Measurements from ENCODE around the gene VAMP7.

The VAMP7 gene

DNA sequence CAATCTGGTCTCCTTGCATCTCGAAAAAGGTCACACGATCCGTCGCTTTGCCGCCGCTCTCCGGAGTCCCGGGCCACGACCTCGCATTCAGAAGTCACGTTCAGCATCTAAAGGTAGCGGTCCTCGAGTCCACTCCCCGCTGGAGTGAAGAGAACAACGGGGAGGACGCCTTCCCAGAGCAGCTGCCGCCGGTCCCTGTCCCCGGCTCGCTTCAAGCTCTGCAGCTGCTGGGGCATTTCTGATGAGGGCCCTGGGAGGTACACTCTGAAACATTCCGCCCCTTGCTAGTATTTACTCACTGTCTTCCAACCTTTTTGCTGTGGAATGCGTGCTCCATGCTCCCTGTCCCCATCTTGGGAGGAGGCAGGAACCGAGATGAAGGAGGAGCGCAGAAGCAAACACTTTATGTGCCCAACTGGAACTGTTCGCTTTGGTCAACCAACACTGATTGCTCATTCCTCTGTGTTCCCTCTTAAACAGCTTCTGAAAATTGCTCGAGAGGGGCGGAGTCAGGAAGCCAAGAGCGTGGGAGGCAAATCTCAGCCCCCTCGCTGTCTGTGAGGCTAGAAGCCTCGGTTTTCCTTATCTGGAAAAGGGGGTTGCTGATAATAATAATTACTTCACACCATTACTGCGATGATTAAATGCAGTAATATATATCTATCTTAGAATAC, 6.4 kb upstream of the VAMP7 start:
- Histone ChIP-seq H3K4me1 (ENCODE audit: control insufficient read depth, insufficient read depth, low read length, unreplicated experiment) (no peaks in the 10 kb centered on the region), H3K36me3 (ENCODE audit: insufficient read depth, low read length) (no peaks in the 10 kb centered on the region), H3K79me2 (ENCODE audit: control insufficient read depth, insufficient read depth, low read length, unreplicated experiment) (no peaks in the 10 kb centered on the region), H3K4me3 (ENCODE audit: low read depth, low read length) (peak overlapping the region; percentile 51), H3K27ac (ENCODE audit: low read depth, low read length) (no peak overlapping the region), H3K27me3 (ENCODE audit: insufficient read depth, low read length) (peaks cover 20% of the 10 kb centered on the region), H2AFZ (ENCODE audit: low read length, unreplicated experiment) (no peak overlapping the region)

DNA sequence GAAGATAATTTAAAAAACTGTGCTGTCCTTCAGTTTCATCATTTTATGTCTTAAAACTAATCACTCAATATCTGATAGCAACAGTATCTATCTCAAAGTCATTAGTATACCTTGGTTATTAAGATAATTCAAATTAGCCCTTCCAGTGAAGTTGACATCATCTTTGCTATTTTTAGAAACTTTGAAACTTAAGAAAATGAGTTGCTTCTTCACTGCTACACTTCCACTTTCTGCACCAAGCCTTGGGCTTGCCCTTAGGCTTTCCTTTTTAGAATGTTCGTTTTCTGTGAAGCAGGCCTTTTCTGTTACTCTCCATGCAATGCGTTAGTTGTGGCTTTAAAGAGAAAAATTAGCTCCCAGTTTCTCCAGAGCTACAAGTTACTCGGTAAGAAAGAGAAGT, 4.4 kb upstream of the VAMP7 start:
- Histone ChIP-seq H3K27ac (ENCODE audit: low read depth, low read length) (no peak overlapping the region), H2AFZ (ENCODE audit: low read length, unreplicated experiment) (no peak overlapping the region), H3K79me2 (ENCODE audit: control insufficient read depth, insufficient read depth, low read length, unreplicated experiment) (peaks cover 5% of the 10 kb centered on the region), H3K4me3 (ENCODE audit: low read depth, low read length) (no peak overlapping the region), H3K27me3 (ENCODE audit: insufficient read depth, low read length) (peaks cover 17% of the 10 kb centered on the region), H3K4me1 (ENCODE audit: control insufficient read depth, insufficient read depth, low read length, unreplicated experiment) (no peaks in the 10 kb centered on the region), H3K36me3 (ENCODE audit: insufficient read depth, low read length) (no peaks in the 10 kb centered on the region)

DNA sequence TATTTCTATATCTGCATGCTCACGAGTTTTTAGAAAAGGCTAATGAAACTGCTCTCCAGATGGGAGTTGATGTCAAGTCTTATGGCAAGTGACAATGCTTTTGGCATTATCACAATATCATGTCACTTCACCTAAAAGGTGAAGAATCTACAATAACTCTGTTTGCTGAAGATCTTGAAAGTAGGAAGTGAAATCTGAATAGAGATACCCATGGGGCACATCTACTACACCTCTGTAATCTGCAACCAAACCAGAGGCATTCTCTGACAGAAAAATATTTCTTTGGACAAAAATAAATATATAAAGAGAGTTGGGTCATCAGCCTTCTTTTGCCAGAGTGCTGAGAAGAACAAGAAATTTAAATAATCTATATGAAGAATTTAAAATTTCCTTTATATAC, 3.9 kb upstream of the VAMP7 start:
- Histone ChIP-seq H3K27ac (ENCODE audit: low read depth, low read length) (no peak overlapping the region), H3K36me3 (ENCODE audit: insufficient read depth, low read length) (no peaks in the 10 kb centered on the region), H3K79me2 (ENCODE audit: control insufficient read depth, insufficient read depth, low read length, unreplicated experiment) (peaks cover 11% of the 10 kb centered on the region), H3K4me3 (ENCODE audit: low read depth, low read length) (no peak overlapping the region), H3K27me3 (ENCODE audit: insufficient read depth, low read length) (peaks cover 17% of the 10 kb centered on the region), H2AFZ (ENCODE audit: low read length, unreplicated experiment) (no peak overlapping the region), H3K4me1 (ENCODE audit: control insufficient read depth, insufficient read depth, low read length, unreplicated experiment) (peaks cover 4% of the 10 kb centered on the region)

DNA sequence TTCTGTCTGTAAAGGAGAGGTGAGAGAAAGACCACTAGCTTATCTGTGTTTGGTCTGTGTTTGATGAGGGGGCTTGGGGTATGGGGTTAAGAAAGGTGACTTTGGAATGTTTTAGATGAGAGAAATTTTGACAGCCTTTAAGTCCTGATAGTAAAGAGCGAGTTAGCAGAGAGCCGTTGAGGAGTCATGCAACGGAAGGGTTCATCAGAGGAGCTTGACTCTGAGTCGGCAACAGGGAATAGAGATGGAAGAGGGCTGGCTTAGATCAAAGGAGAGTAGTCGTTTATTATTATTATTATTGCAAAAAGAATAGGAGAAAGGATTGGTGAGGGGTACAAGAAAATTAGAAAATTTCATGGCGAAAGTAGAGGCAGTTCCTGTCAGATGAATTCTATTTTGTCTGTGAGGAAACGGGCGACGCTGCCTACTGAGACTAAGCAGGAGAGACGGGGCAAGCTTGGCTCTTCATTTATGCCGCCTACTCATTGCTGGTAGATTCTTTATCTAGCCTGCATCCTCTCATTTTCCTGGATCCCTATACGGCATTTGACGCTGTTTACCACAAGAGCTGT, 473 bp upstream of the VAMP7 start:
- Histone ChIP-seq H3K27me3 (ENCODE audit: insufficient read depth, low read length) (no peaks in the 10 kb centered on the region), H3K36me3 (ENCODE audit: insufficient read depth, low read length) (no peaks in the 10 kb centered on the region), H3K79me2 (ENCODE audit: control insufficient read depth, insufficient read depth, low read length, unreplicated experiment) (peaks cover 23% of the 10 kb centered on the region), H3K4me1 (ENCODE audit: control insufficient read depth, insufficient read depth, low read length, unreplicated experiment) (peaks cover 5% of the 10 kb centered on the region), H3K27ac (ENCODE audit: low read depth, low read length) (no peak overlapping the region), H3K4me3 (ENCODE audit: low read depth, low read length) (peak overlapping the region; percentile 85), H2AFZ (ENCODE audit: low read length, unreplicated experiment) (peak overlapping the region; percentile 72)

DNA sequence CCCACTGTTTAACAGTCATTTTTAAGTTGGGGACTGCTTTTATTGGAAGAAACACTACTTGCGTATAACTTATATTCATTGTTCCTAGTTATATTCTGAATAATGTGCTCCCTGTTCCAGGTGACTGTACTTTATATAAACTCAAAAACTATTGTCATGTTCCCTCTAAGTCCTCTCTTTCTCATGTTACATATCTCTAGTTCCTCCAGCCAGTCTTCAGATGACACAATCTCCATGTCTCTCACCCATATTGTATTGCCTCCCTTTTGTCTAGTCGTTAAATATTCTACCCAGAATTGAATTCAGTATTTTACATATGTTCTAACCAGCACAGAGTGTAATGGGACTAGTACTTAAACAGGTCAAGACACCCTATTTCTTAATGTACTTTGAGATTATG, 5.3 kb downstream of the VAMP7 start:
- Histone ChIP-seq H2AFZ (ENCODE audit: low read length, unreplicated experiment) (no peak overlapping the region), H3K4me1 (ENCODE audit: control insufficient read depth, insufficient read depth, low read length, unreplicated experiment) (peaks cover 15% of the 10 kb centered on the region), H3K27ac (ENCODE audit: low read depth, low read length) (no peak overlapping the region), H3K79me2 (ENCODE audit: control insufficient read depth, insufficient read depth, low read length, unreplicated experiment) (peaks cover 21% of the 10 kb centered on the region), H3K27me3 (ENCODE audit: insufficient read depth, low read length) (no peaks in the 10 kb centered on the region), H3K4me3 (ENCODE audit: low read depth, low read length) (no peak overlapping the region), H3K36me3 (ENCODE audit: insufficient read depth, low read length) (no peaks in the 10 kb centered on the region)

DNA sequence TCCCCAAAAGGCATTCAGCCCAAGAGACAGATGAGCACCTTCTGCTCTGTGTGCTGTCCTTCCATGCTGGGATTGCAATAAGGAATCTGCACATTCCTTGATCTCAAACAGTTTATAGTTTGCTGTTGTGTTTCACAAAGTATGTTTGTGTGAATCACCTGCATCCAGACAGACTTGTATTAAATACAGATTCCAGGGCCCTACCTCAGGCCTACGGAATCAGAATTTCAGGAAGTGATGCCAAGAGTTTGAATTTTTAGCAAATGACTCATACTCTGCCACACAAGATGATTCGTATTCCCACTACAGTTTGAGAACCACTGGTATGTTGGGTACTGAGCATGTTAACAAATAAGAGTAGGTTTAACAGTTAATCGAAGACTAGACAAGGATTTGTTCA, 7.0 kb downstream of the VAMP7 start:
- Histone ChIP-seq H3K36me3 (ENCODE audit: insufficient read depth, low read length) (no peaks in the 10 kb centered on the region), H3K27ac (ENCODE audit: low read depth, low read length) (peak overlapping the region; percentile 64), H3K79me2 (ENCODE audit: control insufficient read depth, insufficient read depth, low read length, unreplicated experiment) (peaks cover 4% of the 10 kb centered on the region)

DNA sequence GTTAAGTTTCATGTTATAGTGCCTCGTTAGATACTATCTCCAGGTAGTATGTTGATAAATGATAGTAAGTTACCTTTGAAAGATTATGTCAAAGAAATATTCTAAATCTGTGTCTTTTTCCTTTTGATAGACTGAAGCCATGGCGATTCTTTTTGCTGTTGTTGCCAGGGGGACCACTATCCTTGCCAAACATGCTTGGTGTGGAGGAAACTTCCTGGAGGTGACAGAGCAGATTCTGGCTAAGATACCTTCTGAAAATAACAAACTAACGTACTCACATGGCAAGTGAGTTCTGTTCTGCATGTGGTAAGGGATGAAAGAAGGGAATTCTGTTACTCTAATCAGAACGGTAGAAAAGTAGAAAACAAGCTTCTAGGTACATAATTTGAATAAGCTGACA, 8.2 kb downstream of the VAMP7 start:
- Histone ChIP-seq H3K4me3 (ENCODE audit: low read depth, low read length) (no peak overlapping the region), H2AFZ (ENCODE audit: low read length, unreplicated experiment) (no peak overlapping the region), H3K4me1 (ENCODE audit: control insufficient read depth, insufficient read depth, low read length, unreplicated experiment) (peaks cover 10% of the 10 kb centered on the region), H3K36me3 (ENCODE audit: insufficient read depth, low read length) (no peaks in the 10 kb centered on the region), H3K79me2 (ENCODE audit: control insufficient read depth, insufficient read depth, low read length, unreplicated experiment) (no peaks in the 10 kb centered on the region), H3K27ac (ENCODE audit: low read depth, low read length) (no peak overlapping the region), H3K27me3 (ENCODE audit: insufficient read depth, low read length) (no peaks in the 10 kb centered on the region)

More for the DNA sequence above, 7.0 kb downstream of the VAMP7 start:
- Histone ChIP-seq H3K4me3 (ENCODE audit: low read depth, low read length) (peak overlapping the region; percentile 17), H2AFZ (ENCODE audit: low read length, unreplicated experiment) (no peak overlapping the region), H3K27me3 (ENCODE audit: insufficient read depth, low read length) (no peaks in the 10 kb centered on the region), H3K4me1 (ENCODE audit: control insufficient read depth, insufficient read depth, low read length, unreplicated experiment) (peaks cover 10% of the 10 kb centered on the region)

DNA sequence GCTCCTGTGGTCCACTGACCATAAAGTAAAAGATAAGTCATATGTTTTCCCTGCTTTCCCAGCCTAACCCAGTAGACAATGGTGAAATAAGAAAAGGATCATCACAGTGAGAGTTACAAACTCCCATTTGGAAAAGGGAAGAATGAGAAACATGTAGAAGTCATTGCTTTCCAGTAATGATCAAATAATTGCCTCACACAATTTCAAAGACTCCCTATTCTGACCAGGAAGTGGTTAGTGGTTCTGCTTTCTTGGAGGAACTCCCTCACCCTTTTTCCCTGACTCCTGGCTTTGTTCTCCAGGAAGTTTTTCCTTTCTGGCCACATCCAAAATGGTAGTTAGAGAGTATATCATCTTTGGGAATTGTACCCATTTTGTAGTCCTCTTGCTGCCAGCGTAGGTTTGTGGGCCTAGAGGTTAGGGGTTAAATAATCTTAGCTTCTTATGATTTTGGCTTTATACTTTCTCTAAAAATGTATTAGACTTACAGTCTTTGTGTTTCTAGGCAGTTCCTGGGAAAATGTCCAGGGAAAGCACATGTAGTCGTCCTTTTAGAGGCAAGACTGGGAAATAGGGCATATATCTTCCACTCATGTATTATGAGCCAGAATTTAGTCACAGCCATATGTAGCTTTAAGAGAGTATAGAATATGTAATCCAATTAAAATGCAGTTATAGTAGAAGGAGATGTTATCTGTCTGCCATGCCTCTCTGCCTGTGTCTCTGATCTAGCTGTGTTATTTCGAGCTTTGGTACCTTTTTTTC, 10.5 kb downstream of the VAMP7 start:
- Histone ChIP-seq H3K27ac (ENCODE audit: low read depth, low read length) (no peak overlapping the region), H3K27me3 (ENCODE audit: insufficient read depth, low read length) (no peaks in the 10 kb centered on the region), H3K4me1 (ENCODE audit: control insufficient read depth, insufficient read depth, low read length, unreplicated experiment) (peaks cover 10% of the 10 kb centered on the region), H3K79me2 (ENCODE audit: control insufficient read depth, insufficient read depth, low read length, unreplicated experiment) (no peaks in the 10 kb centered on the region), H3K4me3 (ENCODE audit: low read depth, low read length) (no peak overlapping the region), H3K36me3 (ENCODE audit: insufficient read depth, low read length) (no peaks in the 10 kb centered on the region), H2AFZ (ENCODE audit: low read length, unreplicated experiment) (no peak overlapping the region)

DNA sequence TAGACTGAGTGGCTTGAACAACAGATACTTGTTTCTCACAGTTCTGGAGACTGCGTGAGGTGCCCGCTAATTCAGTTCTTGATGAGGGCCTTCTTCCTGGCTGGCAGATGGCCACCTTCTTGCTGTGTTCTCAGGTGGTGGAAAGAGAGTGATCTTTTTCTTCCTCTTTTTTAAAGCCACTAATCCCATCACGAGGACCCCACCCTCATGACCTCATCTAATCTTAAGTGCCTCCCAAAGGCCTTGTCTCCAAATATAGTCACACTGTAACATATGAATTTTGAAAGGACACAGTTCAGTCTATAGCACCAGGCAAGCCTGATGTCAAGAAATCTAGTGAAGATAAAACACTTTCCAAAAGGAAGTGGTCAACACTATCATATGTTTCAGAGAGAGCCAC, 12.4 kb downstream of the VAMP7 start:
- Histone ChIP-seq H3K27me3 (ENCODE audit: insufficient read depth, low read length) (no peaks in the 10 kb centered on the region), H3K36me3 (ENCODE audit: insufficient read depth, low read length) (no peaks in the 10 kb centered on the region; the same call in 1 of the 2 replicates), H3K79me2 (ENCODE audit: control insufficient read depth, insufficient read depth, low read length, unreplicated experiment) (no peaks in the 10 kb centered on the region), H3K4me1 (ENCODE audit: control insufficient read depth, insufficient read depth, low read length, unreplicated experiment) (peaks cover 2% of the 10 kb centered on the region), H3K27ac (ENCODE audit: low read depth, low read length) (no peak overlapping the region), H3K4me3 (ENCODE audit: low read depth, low read length) (no peak overlapping the region), H2AFZ (ENCODE audit: low read length, unreplicated experiment) (no peak overlapping the region)

DNA sequence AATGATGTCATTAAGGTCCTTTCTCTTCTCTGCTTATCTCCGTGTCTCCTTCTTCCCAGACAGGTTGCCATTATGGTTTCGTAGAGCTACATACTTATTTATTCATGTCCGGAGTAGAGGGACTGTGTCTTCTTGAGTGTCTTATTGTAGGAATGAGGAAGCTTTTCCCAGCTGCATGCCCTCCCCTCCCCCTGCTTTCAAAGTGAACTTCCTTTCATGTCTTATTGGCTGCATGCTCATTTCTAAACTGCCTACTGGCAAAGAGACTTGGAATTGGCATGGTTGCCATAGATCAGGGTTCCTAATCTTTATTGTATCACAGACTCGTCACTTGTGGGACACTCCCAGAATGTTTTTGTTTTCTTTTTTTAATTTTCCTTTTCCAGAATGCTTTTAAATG, 15.4 kb downstream of the VAMP7 start:
- no peak overlapping the region for H3K4me3 ChIP-seq (ENCODE audit: low read depth, low read length)
- H3K27ac ChIP-seq (ENCODE audit: low read depth, low read length) = no peak overlapping the region
- H3K4me1 ChIP-seq (ENCODE audit: control insufficient read depth, insufficient read depth, low read length, unreplicated experiment) = no peaks in the 10 kb centered on the region
- H3K27me3 ChIP-seq (ENCODE audit: insufficient read depth, low read length) = no peaks in the 10 kb centered on the region
- H2AFZ ChIP-seq (ENCODE audit: low read length, unreplicated experiment) = no peak overlapping the region
- peaks cover 15% of the 10 kb centered on the region for H3K36me3 ChIP-seq (ENCODE audit: insufficient read depth, low read length)
- H3K79me2 ChIP-seq (ENCODE audit: control insufficient read depth, insufficient read depth, low read length, unreplicated experiment) = no peaks in the 10 kb centered on the region

DNA sequence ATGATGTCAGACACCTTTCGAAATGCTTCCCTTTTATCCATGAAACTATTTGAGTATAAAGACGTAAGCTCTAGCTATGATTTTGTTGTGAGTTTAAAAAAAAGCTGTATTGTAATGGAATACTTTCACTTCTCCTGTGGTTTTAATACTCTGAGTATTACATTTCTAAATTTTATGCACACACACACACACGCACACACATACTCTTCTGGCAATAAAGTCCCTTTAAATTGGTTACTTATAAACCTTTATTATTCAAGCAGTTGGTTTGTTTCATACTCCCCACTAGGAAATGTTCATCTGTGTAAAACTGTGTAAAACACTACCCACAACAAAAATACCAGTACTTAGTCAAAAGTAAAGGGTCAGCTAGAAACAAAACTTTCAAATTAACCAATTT, 18.2 kb downstream of the VAMP7 start:
- Histone ChIP-seq H3K4me3 (ENCODE audit: low read depth, low read length) (no peak overlapping the region), H2AFZ (ENCODE audit: low read length, unreplicated experiment) (no peak overlapping the region), H3K36me3 (ENCODE audit: insufficient read depth, low read length) (peaks cover 15% of the 10 kb centered on the region), H3K27me3 (ENCODE audit: insufficient read depth, low read length) (no peaks in the 10 kb centered on the region), H3K79me2 (ENCODE audit: control insufficient read depth, insufficient read depth, low read length, unreplicated experiment) (no peaks in the 10 kb centered on the region), H3K4me1 (ENCODE audit: control insufficient read depth, insufficient read depth, low read length, unreplicated experiment) (no peaks in the 10 kb centered on the region), H3K27ac (ENCODE audit: low read depth, low read length) (no peak overlapping the region)
